IMR-90 (cell line): ENCODE measurements around the gene FAAP20. TPM values are rescaled to one million over a fixed set of nuclear protein-coding genes. Genes with fewer than 3 reads are reported as not detected.

Experiments
- ATAC-seq: fragments of 200-7000 bp; cut with Tn5 transposase; 2 replicates; pipeline ENCODE4 v1.9.1; 2020; ENCODE audit warnings: low read depth, mild to moderate bottlenecking, moderate library complexity
- BruUV-seq: library from RNA; stranded (reverse); fragments of 400-500 nt; replicated peaks from 2 replicates; lab custom pipeline; 2021; lab: Mats Ljungman, UMichigan
- CTCF ChIA-PET: fragments of 300-600 bp; formaldehyde crosslinking; extraction: SDS; loops from one replicate; lab custom pipeline; 2021; ENCODE audit warnings: antibody characterized with exemption; lab: Yijun Ruan, JAX
- POLR2A ChIA-PET: fragments of 300-600 bp; sonication (Branson Sonifier 250); formaldehyde crosslinking; loops from one replicate; lab custom pipeline; 2022; ENCODE audit warnings: antibody characterized with exemption; ENCODE audit not compliant: unreplicated experiment; lab: Charles Lee
- DNase-seq: peaks from one replicate; pipeline ENCODE4 v3.0.0; 2013
- H2AFZ ChIP-seq: replicated peaks from 2 replicates; pipeline ENCODE3; 2013; ENCODE audit warnings: low read length, mild to moderate bottlenecking; ENCODE audit not compliant: poor library complexity
- H2AK5ac ChIP-seq: 2 replicates; pipeline ENCODE4 v1.6.1; 2013; ENCODE audit warnings: low read depth, low read length, inconsistent platforms
- H2AK9ac ChIP-seq: replicated peaks from 2 replicates; pipeline ENCODE3; 2013; ENCODE audit warnings: mild to moderate bottlenecking, low read depth, low read length, moderate library complexity; ENCODE audit not compliant: poor library complexity
- H2BK120ac ChIP-seq: 2 replicates; pipeline ENCODE4 v1.6.1; 2013; ENCODE audit warnings: low read depth, low read length, inconsistent platforms
- H2BK15ac ChIP-seq: 3 replicates; pipeline ENCODE4 v1.6.1; 2013; ENCODE audit warnings: low read depth, low read length, inconsistent platforms
- H2BK20ac ChIP-seq: 2 replicates; pipeline ENCODE4 v1.6.1; 2013; ENCODE audit warnings: low read depth, mild to moderate bottlenecking, inconsistent platforms, low read length, moderate library complexity
- H2BK5ac ChIP-seq: 2 replicates; pipeline ENCODE4 v1.6.1; 2013; ENCODE audit warnings: mild to moderate bottlenecking, low read depth, low read length, inconsistent platforms; ENCODE audit not compliant: poor library complexity, severe bottlenecking
- H3K14ac ChIP-seq: replicated peaks from 2 replicates; pipeline ENCODE4 v1.6.1; 2013; ENCODE audit warnings: low read depth, low read length, inconsistent platforms
- H3K18ac ChIP-seq: 2 replicates; pipeline ENCODE4 v1.6.1; 2013; ENCODE audit warnings: low read depth, low read length, control low read depth
- H3K23ac ChIP-seq: 2 replicates; pipeline ENCODE4 v1.6.1; 2013; ENCODE audit warnings: low read depth, low read length, inconsistent platforms
- H3K27ac ChIP-seq: 2 replicates; pipeline ENCODE4 v1.5.1; 2013; ENCODE audit warnings: mild to moderate bottlenecking, control low read depth, low read length; ENCODE audit not compliant: insufficient read depth
- H3K27me3 ChIP-seq: 2 replicates; pipeline ENCODE4 v1.6.1; 2013; ENCODE audit warnings: low read length; ENCODE audit not compliant: control insufficient read depth, insufficient read depth
- H3K36me3 ChIP-seq: 2 replicates; pipeline ENCODE4 v1.6.1; 2013; ENCODE audit warnings: low read length, mixed read lengths; ENCODE audit not compliant: control insufficient read depth, insufficient read depth
- H3K4ac ChIP-seq: 2 replicates; pipeline ENCODE4 v1.6.1; 2013; ENCODE audit warnings: low read depth, low read length, inconsistent platforms
- H3K4me1 ChIP-seq: 2 replicates; pipeline ENCODE4 v1.6.1; 2013; ENCODE audit warnings: low read length, mixed read lengths; ENCODE audit not compliant: control insufficient read depth, insufficient read depth
- H3K4me2 ChIP-seq: 2 replicates; pipeline ENCODE4 v1.6.1; 2013; ENCODE audit warnings: low read depth, mild to moderate bottlenecking, control low read depth, low read length, moderate library complexity
- H3K4me3 ChIP-seq: 2 replicates; pipeline ENCODE4 v1.5.1; 2013; ENCODE audit warnings: low read depth, mild to moderate bottlenecking, control low read depth, low read length, moderate library complexity; ENCODE audit not compliant: insufficient read depth
- H3K56ac ChIP-seq: 2 replicates; pipeline ENCODE4 v1.6.1; 2013; ENCODE audit warnings: low read length, inconsistent platforms; ENCODE audit not compliant: insufficient read depth; ENCODE audit errors: extremely low read depth
- H3K79me1 ChIP-seq, 2 experiments: 2 replicates each; pipeline ENCODE4 v1.6.1; 2013; ENCODE audit warnings: low read length in 2 of 2, inconsistent platforms in 1 of 2, low read depth in 1 of 2
- H3K9ac ChIP-seq: 2 replicates; pipeline ENCODE4 v1.6.1; 2013; ENCODE audit warnings: low read depth, low read length, control low read depth
- H3K9me1 ChIP-seq: 2 replicates; pipeline ENCODE4 v1.6.1; 2013; ENCODE audit warnings: low read length, inconsistent platforms; ENCODE audit not compliant: insufficient read depth
- H3K9me3 ChIP-seq: 2 replicates; pipeline ENCODE4 v1.6.1; 2013; ENCODE audit warnings: low read length; ENCODE audit not compliant: control insufficient read depth, insufficient read depth
- H4K20me1 ChIP-seq: 2 replicates; pipeline ENCODE4 v1.6.1; 2013; ENCODE audit warnings: low read length, inconsistent platforms; ENCODE audit not compliant: insufficient read depth
- H4K5ac ChIP-seq: 2 replicates; pipeline ENCODE4 v1.6.1; 2013; ENCODE audit warnings: mild to moderate bottlenecking, low read depth, low read length, control low read depth
- H4K8ac ChIP-seq, 2 experiments: 2 replicates each; pipeline ENCODE4 v1.6.1; 2013; ENCODE audit warnings: low read depth in 2 of 2, low read length in 2 of 2, control low read depth in 1 of 2, inconsistent platforms in 1 of 2
- H4K91ac ChIP-seq: 2 replicates; pipeline ENCODE4 v1.6.1; 2013; ENCODE audit warnings: low read depth, low read length, inconsistent platforms; ENCODE audit not compliant: insufficient read depth
- BHLHE40 ChIP-seq: fragments of 150-350 bp; IDR thresholded peaks from 2 replicates; pipeline ENCODE4 v1.6.1; 2016; ENCODE audit warnings: mild to moderate bottlenecking, low read depth, low read length
- CHD1 ChIP-seq: IDR thresholded peaks from 2 replicates; pipeline ENCODE4 v1.6.1; 2012; ENCODE audit warnings: low read depth, low read length, improper control_type of control experiment
- FOS ChIP-seq: fragments of 150-350 bp; IDR thresholded peaks from 2 replicates; pipeline ENCODE4 v1.6.1; 2016; ENCODE audit warnings: low read depth, low read length
- MAFK ChIP-seq: IDR thresholded peaks from 2 replicates; pipeline ENCODE4 v1.6.1; 2012; ENCODE audit warnings: low read depth, low read length, improper control_type of control experiment
- MAZ ChIP-seq: IDR thresholded peaks from 2 replicates; pipeline ENCODE4 v1.6.1; 2012; ENCODE audit warnings: low read depth, mild to moderate bottlenecking, low read length, improper control_type of control experiment, moderate library complexity, borderline replicate concordance
- MXI1 ChIP-seq: IDR thresholded peaks from 2 replicates; pipeline ENCODE4 v1.6.1; 2012; ENCODE audit warnings: low read depth, mild to moderate bottlenecking, low read length, moderate library complexity, borderline replicate concordance
- NFE2L2 ChIP-seq: fragments of 150-350 bp; IDR thresholded peaks from 2 replicates; pipeline ENCODE4 v1.6.1; 2016; ENCODE audit warnings: low read depth, mild to moderate bottlenecking, low read length
- POLR2A ChIP-seq: IDR thresholded peaks from 2 replicates; pipeline ENCODE4 v1.6.1; 2012; ENCODE audit warnings: mild to moderate bottlenecking, low read depth, low read length
- RCOR1 ChIP-seq: IDR thresholded peaks from 2 replicates; pipeline ENCODE4 v1.6.1; 2012; ENCODE audit warnings: mild to moderate bottlenecking, low read length, improper control_type of control experiment; ENCODE audit not compliant: insufficient replicate concordance
- RFX5 ChIP-seq: IDR thresholded peaks from 2 replicates; pipeline ENCODE4 v1.8.0; 2012; ENCODE audit warnings: low read depth, mild to moderate bottlenecking, low read length, moderate library complexity
- WGBS, 2 experiments: methylation state at CpG; one replicate each; pipeline versions ENCODE4 v1.1.5 to v1.1.7; 2013; ENCODE audit warnings: missing lambda C conversion rate in 2 of 2; ENCODE audit not compliant: insufficient read length in 1 of 2; ENCODE audit errors: extremely low coverage in 2 of 2; 5-methylcytosine and 5-hydroxymethylcytosine counted together
- dilution Hi-C: fragments of 300-500 bp; cut with HindIII; formaldehyde crosslinking; loops from one replicate; pipeline ENCODE4 v1.14.3; 2018; ENCODE audit warnings: low sequenced_read_pairs; ENCODE audit not compliant: unreplicated experiment
- in situ Hi-C: fragments of 300-500 bp; cut with MboI; formaldehyde crosslinking; loops from 3 replicates; pipeline ENCODE4 v1.14.3; 2019; ENCODE audit warnings: low sequenced_read_pairs, inconsistent platforms, mixed read lengths
- intact Hi-C: fragments of 100-400 bp; cut with micrococcal nuclease; formaldehyde crosslinking; loops from 2 replicates; pipeline ENCODE4 v1.10.0; 2022
- polyA plus RNA-seq, 3 experiments: library from polyadenylated mRNA; depleted of rRNA; stranded (reverse); fragments of >200 nt; gene quantifications; 2 replicates each; pipeline ENCODE4 v1.2.3, GENCODE V29; 2012; ENCODE audit warnings: low replicate concordance in 1 of 3
- total RNA-seq: library from RNA; depleted of rRNA; stranded (reverse); fragments of >200 nt; gene quantifications from 2 replicates; pipeline ENCODE4 v1.2.3, GENCODE V29; 2012
- TF ChIP-seq, protein P1 (sequence below): conservative IDR thresholded peaks from 2 replicates; pipeline ENCODE4 v1.5.1; 2012; ENCODE audit warnings: mild to moderate bottlenecking, low read depth, low read length, improper control_type of control experiment
- TF ChIP-seq, protein P2 (sequence below): fragments of 150-350 bp; IDR thresholded peaks from 2 replicates; pipeline ENCODE4 v1.6.1; 2017; ENCODE audit warnings: mild to moderate bottlenecking, antibody characterized with exemption, low read length, low read depth

FAAP20 gene
- total and polyA plus RNA-seq, 2 of the 4 experiments (the other 2 are of a cell fraction), result 6.5 to 31.5 TPM

DNA sequence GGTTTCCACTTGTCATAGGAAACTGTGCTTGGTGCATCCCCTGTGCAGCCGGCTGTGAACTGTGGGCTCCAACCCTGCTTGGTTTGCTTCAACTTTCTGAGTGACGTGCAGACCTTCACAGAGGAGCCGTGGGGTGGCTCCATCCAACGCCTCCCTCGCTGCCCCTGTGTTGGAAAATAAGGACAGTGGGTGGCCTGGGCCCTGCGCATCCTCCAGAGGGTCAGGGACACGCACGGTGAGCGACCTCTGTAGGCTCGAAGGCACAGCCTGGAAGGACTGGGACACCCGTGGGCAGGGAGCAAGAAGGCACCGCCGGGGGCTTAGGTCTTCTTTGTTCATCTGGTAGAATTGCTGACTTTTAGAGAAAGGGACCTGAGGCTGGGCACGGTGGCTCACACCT is 6.5 kb upstream of the FAAP20 start:
- in situ Hi-C loops (no loop called here), intact Hi-C loops (no loop called here), dilution Hi-C loops (no loop called here)
- Histone ChIP-seq H2BK120ac (no peak overlapping the region), H3K4me2 (no peak overlapping the region), H3K14ac (no peak overlapping the region), H3K36me3 (no peaks in the 10 kb centered on the region), H4K91ac (no peak overlapping the region), H3K9me3 (no peaks in the 10 kb centered on the region), H4K5ac (no peak overlapping the region), H2AK9ac (peak overlapping the region; percentile 33), H3K27me3 (no peaks in the 10 kb centered on the region), H2BK5ac (no peak overlapping the region), H3K18ac (no peak overlapping the region), H3K9ac (no peak overlapping the region), H4K20me1 (no peaks in the 10 kb centered on the region), H3K23ac (no peak overlapping the region), H4K8ac (no peak overlapping the region), H3K9me1 (no peaks in the 10 kb centered on the region; the same call in 1 of the 2 replicates), H2BK20ac (no peak overlapping the region), H3K56ac (no peak overlapping the region), H3K4ac (no peak overlapping the region), H3K4me3 (no peak overlapping the region), H3K79me1 (peaks cover 14 to 44% of the 10 kb centered on the region in 2 experiments), H2AK5ac (no peak overlapping the region), H3K4me1 (peaks cover 16% of the 10 kb centered on the region), H2AFZ (no peak overlapping the region), H2BK15ac (no peak overlapping the region), H3K27ac (no peak overlapping the region)
- ChIA-PET CTCF (no interaction called here), POLR2A (no interaction called here)
- no TSS peak for BruUV-seq
- WGBS, 2 experiments, result 95% methylated on average over 8 of the region's 14 CpGs; no CpG with 5 or more reads in 1 of the 2 experiments
- ATAC-seq (no peak), DNase-seq (no peak)
- TF ChIP-seq MXI1 (no peak), RCOR1 (no peak), BHLHE40 (no peak), RFX5 (no peak), POLR2A (no peak), CHD1 (no peak), FOS (no peak), MAFK (no peak), NFE2L2 (no peak), MAZ (no peak)
- TF ChIP-seq, protein P1, sequence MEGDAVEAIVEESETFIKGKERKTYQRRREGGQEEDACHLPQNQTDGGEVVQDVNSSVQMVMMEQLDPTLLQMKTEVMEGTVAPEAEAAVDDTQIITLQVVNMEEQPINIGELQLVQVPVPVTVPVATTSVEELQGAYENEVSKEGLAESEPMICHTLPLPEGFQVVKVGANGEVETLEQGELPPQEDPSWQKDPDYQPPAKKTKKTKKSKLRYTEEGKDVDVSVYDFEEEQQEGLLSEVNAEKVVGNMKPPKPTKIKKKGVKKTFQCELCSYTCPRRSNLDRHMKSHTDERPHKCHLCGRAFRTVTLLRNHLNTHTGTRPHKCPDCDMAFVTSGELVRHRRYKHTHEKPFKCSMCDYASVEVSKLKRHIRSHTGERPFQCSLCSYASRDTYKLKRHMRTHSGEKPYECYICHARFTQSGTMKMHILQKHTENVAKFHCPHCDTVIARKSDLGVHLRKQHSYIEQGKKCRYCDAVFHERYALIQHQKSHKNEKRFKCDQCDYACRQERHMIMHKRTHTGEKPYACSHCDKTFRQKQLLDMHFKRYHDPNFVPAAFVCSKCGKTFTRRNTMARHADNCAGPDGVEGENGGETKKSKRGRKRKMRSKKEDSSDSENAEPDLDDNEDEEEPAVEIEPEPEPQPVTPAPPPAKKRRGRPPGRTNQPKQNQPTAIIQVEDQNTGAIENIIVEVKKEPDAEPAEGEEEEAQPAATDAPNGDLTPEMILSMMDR, result no peak
- TF ChIP-seq, protein P2, sequence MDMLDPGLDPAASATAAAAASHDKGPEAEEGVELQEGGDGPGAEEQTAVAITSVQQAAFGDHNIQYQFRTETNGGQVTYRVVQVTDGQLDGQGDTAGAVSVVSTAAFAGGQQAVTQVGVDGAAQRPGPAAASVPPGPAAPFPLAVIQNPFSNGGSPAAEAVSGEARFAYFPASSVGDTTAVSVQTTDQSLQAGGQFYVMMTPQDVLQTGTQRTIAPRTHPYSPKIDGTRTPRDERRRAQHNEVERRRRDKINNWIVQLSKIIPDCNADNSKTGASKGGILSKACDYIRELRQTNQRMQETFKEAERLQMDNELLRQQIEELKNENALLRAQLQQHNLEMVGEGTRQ, result no peak
